ENCODE measurements around the gene RAB6B.

RAB6B gene

GRCh38 chr3:133887074-133887802 is 8.4 kb downstream of the RAB6B start:
- WGBS (ENCODE audit: insufficient coverage, insufficient read length), result no CpG with 5 or more reads among the region's 4 CpGs
- no peaks in the 10 kb centered on the region for H3K36me3 ChIP-seq (ENCODE audit: control insufficient read depth, insufficient read depth, low read length)
- no peaks in the 10 kb centered on the region for H3K9me3 ChIP-seq (ENCODE audit: control insufficient read depth, insufficient read depth, low read length)
- no peaks in the 10 kb centered on the region for H3K4me1 ChIP-seq (ENCODE audit: control insufficient read depth, insufficient read depth, low read length)
- no peaks in the 10 kb centered on the region for H3K27me3 ChIP-seq (ENCODE audit: control insufficient read depth, insufficient read depth, low read length)
- H3K4me3 ChIP-seq (ENCODE audit: low read length), result no peak overlapping the region
- no peak for DNase-seq (ENCODE audit: low read depth, low spot score)
- H3K27ac ChIP-seq (ENCODE audit: low read length), result no peak overlapping the region

GRCh38 chr3:133886031-133886722 is 9.5 kb downstream of the RAB6B start:
- no peak for DNase-seq (ENCODE audit: low read depth, low spot score)
- WGBS (ENCODE audit: insufficient coverage, insufficient read length), result no CpG with 5 or more reads among the region's 7 CpGs
- no peaks in the 10 kb centered on the region for H3K4me1 ChIP-seq (ENCODE audit: control insufficient read depth, insufficient read depth, low read length)
- H3K4me3 ChIP-seq (ENCODE audit: low read length), result no peak overlapping the region
- H3K36me3 ChIP-seq (ENCODE audit: control insufficient read depth, insufficient read depth, low read length), result no peaks in the 10 kb centered on the region
- H3K27me3 ChIP-seq (ENCODE audit: control insufficient read depth, insufficient read depth, low read length), result no peaks in the 10 kb centered on the region
- no peaks in the 10 kb centered on the region for H3K9me3 ChIP-seq (ENCODE audit: control insufficient read depth, insufficient read depth, low read length)
- no peak overlapping the region for H3K27ac ChIP-seq (ENCODE audit: low read length)

- no peaks in the 10 kb centered on the region for H3K4me1 ChIP-seq (ENCODE audit: control insufficient read depth, insufficient read depth, low read length)
- no CpG with 5 or more reads among the region's 11 CpGs for WGBS (ENCODE audit: insufficient coverage, insufficient read length)
- no peak overlapping the region for H3K27ac ChIP-seq (ENCODE audit: low read length)
- no peak for DNase-seq (ENCODE audit: low read depth, low spot score)
- no peak overlapping the region for H3K4me3 ChIP-seq (ENCODE audit: low read length)
- H3K9me3 ChIP-seq (ENCODE audit: control insufficient read depth, insufficient read depth, low read length), result no peaks in the 10 kb centered on the region
- H3K36me3 ChIP-seq (ENCODE audit: control insufficient read depth, insufficient read depth, low read length), result no peaks in the 10 kb centered on the region
- H3K27me3 ChIP-seq (ENCODE audit: control insufficient read depth, insufficient read depth, low read length), result no peaks in the 10 kb centered on the region
Measured at GRCh38 chr3:133884887-133885711, 10.6 kb downstream of the RAB6B start.

GRCh38 chr3:133884054-133884886 is 11.4 kb downstream of the RAB6B start:
- no CpG with 5 or more reads among the region's 6 CpGs for WGBS (ENCODE audit: insufficient coverage, insufficient read length)
- H3K9me3 ChIP-seq (ENCODE audit: control insufficient read depth, insufficient read depth, low read length), result no peaks in the 10 kb centered on the region
- no peaks in the 10 kb centered on the region for H3K4me1 ChIP-seq (ENCODE audit: control insufficient read depth, insufficient read depth, low read length)
- H3K4me3 ChIP-seq (ENCODE audit: low read length), result no peak overlapping the region
- no peaks in the 10 kb centered on the region for H3K36me3 ChIP-seq (ENCODE audit: control insufficient read depth, insufficient read depth, low read length)
- no peak overlapping the region for H3K27ac ChIP-seq (ENCODE audit: low read length)
- no peaks in the 10 kb centered on the region for H3K27me3 ChIP-seq (ENCODE audit: control insufficient read depth, insufficient read depth, low read length)
- no peak for DNase-seq (ENCODE audit: low read depth, low spot score)

- H3K4me1 ChIP-seq (ENCODE audit: control insufficient read depth, insufficient read depth, low read length), result no peaks in the 10 kb centered on the region
- no peaks in the 10 kb centered on the region for H3K27me3 ChIP-seq (ENCODE audit: control insufficient read depth, insufficient read depth, low read length)
- no peak for DNase-seq (ENCODE audit: low read depth, low spot score)
- H3K9me3 ChIP-seq (ENCODE audit: control insufficient read depth, insufficient read depth, low read length), result no peaks in the 10 kb centered on the region
- H3K36me3 ChIP-seq (ENCODE audit: control insufficient read depth, insufficient read depth, low read length), result no peaks in the 10 kb centered on the region
- no peak overlapping the region for H3K4me3 ChIP-seq (ENCODE audit: low read length)
- H3K27ac ChIP-seq (ENCODE audit: low read length), result no peak overlapping the region
Measured at GRCh38 chr3:133883641-133884040, 12.0 kb downstream of the RAB6B start.

- no peaks in the 10 kb centered on the region for H3K36me3 ChIP-seq (ENCODE audit: control insufficient read depth, insufficient read depth, low read length)
- no CpG with 5 or more reads among the region's 3 CpGs for WGBS (ENCODE audit: insufficient coverage, insufficient read length)
Measured at GRCh38 chr3:133882986-133883586, 12.6 kb downstream of the RAB6B start.

GRCh38 chr3:133881939-133882825 is 13.5 kb downstream of the RAB6B start:
- Histone ChIP-seq H3K27me3 (ENCODE audit: control insufficient read depth, insufficient read depth, low read length) (no peaks in the 10 kb centered on the region), H3K9me3 (ENCODE audit: control insufficient read depth, insufficient read depth, low read length) (no peaks in the 10 kb centered on the region), H3K36me3 (ENCODE audit: control insufficient read depth, insufficient read depth, low read length) (no peaks in the 10 kb centered on the region), H3K27ac (ENCODE audit: low read length) (no peak overlapping the region), H3K4me3 (ENCODE audit: low read length) (no peak overlapping the region), H3K4me1 (ENCODE audit: control insufficient read depth, insufficient read depth, low read length) (no peaks in the 10 kb centered on the region)
- DNase-seq (ENCODE audit: low read depth, low spot score), result no peak
- WGBS (ENCODE audit: insufficient coverage, insufficient read length), result no CpG with 5 or more reads among the region's 5 CpGs

More at GRCh38 chr3:133882986-133883586, 12.6 kb downstream of the RAB6B start:
- H3K27ac ChIP-seq (ENCODE audit: low read length), result no peak overlapping the region
- no peaks in the 10 kb centered on the region for H3K27me3 ChIP-seq (ENCODE audit: control insufficient read depth, insufficient read depth, low read length)
- no peaks in the 10 kb centered on the region for H3K4me1 ChIP-seq (ENCODE audit: control insufficient read depth, insufficient read depth, low read length)
- H3K4me3 ChIP-seq (ENCODE audit: low read length), result no peak overlapping the region
- no peaks in the 10 kb centered on the region for H3K9me3 ChIP-seq (ENCODE audit: control insufficient read depth, insufficient read depth, low read length)
- no peak for DNase-seq (ENCODE audit: low read depth, low spot score)

GRCh38 chr3:133881492-133881891 is 14.2 kb downstream of the RAB6B start:
- no peaks in the 10 kb centered on the region for H3K4me1 ChIP-seq (ENCODE audit: control insufficient read depth, insufficient read depth, low read length)
- no peak overlapping the region for H3K27ac ChIP-seq (ENCODE audit: low read length)
- no CpG with 5 or more reads among the region's 1 CpG for WGBS (ENCODE audit: insufficient coverage, insufficient read length)
- no peak overlapping the region for H3K4me3 ChIP-seq (ENCODE audit: low read length)
- H3K27me3 ChIP-seq (ENCODE audit: control insufficient read depth, insufficient read depth, low read length), result no peaks in the 10 kb centered on the region
- H3K36me3 ChIP-seq (ENCODE audit: control insufficient read depth, insufficient read depth, low read length), result no peaks in the 10 kb centered on the region
- H3K9me3 ChIP-seq (ENCODE audit: control insufficient read depth, insufficient read depth, low read length), result no peaks in the 10 kb centered on the region
- no peak for DNase-seq (ENCODE audit: low read depth, low spot score)

GRCh38 chr3:133880886-133881455 is 14.7 kb downstream of the RAB6B start:
- no CpG with 5 or more reads among the region's 4 CpGs for WGBS (ENCODE audit: insufficient coverage, insufficient read length)
- no peak for DNase-seq (ENCODE audit: low read depth, low spot score)
- no peaks in the 10 kb centered on the region for H3K27me3 ChIP-seq (ENCODE audit: control insufficient read depth, insufficient read depth, low read length)

More at GRCh38 chr3:133880886-133881455, 14.7 kb downstream of the RAB6B start:
- H3K4me1 ChIP-seq (ENCODE audit: control insufficient read depth, insufficient read depth, low read length), result no peaks in the 10 kb centered on the region
- H3K36me3 ChIP-seq (ENCODE audit: control insufficient read depth, insufficient read depth, low read length), result no peaks in the 10 kb centered on the region
- no peak overlapping the region for H3K27ac ChIP-seq (ENCODE audit: low read length)
- H3K9me3 ChIP-seq (ENCODE audit: control insufficient read depth, insufficient read depth, low read length), result no peaks in the 10 kb centered on the region
- H3K4me3 ChIP-seq (ENCODE audit: low read length), result no peak overlapping the region

All from iPS DF 6.9 (cell line).